AG20443 (cell line): ENCODE data around the gene CORIN.
"Not testable (repeated sequence)": the region's sequence is repeated elsewhere in the genome, so short reads cannot be mapped to it uniquely, and the experiment has no call there.

Source experiments
- DNase-seq: peaks from one replicate; pipeline ENCODE4 v3.0.0; 2012; ENCODE audit warnings: low spot score, mixed read lengths

Gene CORIN

DNA sequence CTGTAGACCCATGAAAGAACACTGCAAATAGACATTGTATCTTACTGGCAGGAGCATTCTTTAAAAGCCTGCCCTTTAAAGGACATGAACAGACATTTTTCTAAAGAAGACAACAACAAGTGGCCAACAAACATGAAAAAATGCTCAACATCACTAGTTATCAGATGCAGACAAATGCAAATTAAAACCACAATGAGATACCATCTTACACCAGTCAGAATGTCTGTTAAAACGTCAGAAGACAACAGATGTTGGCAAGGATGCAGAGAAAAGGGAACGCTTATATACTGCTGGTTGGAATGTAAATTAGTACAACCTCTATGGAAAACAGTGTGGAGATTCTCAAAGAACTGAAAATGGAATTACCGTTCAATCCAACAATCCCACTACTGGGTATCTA is 275.6 kb downstream of the CORIN start:
- DNase-seq: no peak

GRCh38 chr4:47561331-47561730 is 276.5 kb downstream of the CORIN start:
- no peak for DNase-seq

DNA sequence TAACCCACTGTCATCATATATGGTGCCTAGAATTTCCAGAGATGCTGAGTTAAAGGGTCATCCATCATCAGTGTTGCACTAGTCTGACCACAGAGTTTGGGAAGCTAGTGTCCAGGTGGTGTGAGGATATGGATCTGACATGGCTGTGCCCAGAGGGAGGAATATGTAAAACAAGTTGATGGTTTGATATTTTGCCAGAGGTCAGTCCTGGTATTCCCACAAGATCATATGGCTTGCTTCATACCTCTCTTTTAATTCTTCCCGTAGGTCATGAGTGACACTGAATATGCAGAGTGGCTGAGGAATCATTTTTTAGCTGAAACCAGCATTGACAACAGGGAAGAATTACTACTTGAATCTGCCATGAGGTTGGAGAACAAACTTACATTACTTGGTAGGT is 277.2 kb downstream of the CORIN start:
- no peak for DNase-seq

DNA sequence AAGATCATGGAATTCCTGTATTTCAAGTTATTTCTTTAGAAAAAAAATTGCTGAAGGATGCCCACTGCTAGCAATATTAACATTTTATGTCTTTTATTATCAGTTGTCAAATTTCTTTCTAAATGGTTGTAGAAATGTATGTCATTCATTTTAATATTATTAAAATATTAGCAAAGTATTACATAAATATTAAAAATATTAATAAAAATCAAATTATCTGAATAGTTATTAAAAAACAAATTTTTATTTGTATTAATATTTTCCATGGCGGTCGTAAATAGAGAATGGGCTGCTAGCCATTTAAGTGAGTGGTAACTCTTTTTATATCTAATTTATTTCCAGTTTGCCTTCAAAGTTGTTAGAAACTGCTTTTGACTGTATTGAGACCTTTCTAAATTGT is 280.6 kb downstream of the CORIN start:
- no peak for DNase-seq

GRCh38 chr4:47555920-47556319 is 281.9 kb downstream of the CORIN start:
- not testable (repeated sequence) for DNase-seq

GRCh38 chr4:47553329-47554125 is 284.3 kb downstream of the CORIN start:
- DNase-seq: no peak

GRCh38 chr4:47551682-47552081 is 286.2 kb downstream of the CORIN start:
- DNase-seq: peak; percentile 11

DNA sequence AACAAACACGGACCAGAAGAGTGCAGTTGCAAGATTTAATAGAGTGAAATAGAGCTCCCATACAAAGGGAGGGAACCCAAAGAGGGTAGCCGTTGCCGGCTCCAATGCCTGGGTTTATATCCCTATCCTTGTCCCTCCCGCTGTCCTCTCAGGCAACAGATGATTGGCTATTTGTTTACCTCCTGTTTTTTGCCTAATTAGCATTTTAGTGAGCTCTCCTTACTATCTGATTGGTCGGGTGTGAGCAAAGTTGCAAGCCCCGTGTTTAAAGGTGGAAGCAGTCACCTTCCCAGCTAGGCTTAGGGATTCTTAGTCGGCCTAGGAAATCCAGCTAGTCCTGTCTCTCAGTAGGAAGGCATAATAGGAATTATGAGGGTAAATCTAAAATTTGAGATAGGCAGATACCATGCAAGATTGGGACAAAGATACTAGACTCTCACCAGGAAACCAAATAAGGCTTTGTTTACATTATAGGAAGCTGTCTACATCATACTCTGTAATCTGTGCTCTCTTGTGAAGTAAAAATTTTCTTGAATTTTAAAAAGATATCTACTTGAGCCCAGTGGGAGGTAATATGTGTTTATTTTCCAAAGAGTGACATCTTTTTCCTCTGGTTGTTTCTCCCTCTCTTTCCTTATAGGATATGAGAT is 286.8 kb downstream of the CORIN start:
- DNase-seq: no peak

DNA sequence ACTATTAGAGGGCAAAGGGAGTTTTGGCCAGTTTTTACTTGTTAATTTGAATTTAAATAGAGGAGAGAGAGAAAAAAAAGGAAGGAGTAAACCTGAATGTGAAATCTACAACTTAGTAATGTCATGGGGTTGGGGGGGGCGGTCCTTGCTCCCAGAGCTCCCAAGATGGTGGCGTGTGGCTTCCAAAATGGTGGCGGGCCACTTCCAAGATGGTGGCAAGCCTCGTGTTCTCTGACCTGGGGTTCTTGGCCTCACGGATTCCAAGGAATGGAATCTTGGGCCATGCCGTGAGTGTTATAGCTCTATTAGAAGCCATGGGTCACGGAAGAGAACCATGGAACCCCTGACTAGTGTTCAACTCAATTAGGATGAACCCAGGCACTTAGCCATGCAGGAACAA is 287.5 kb downstream of the CORIN start:
- DNase-seq: not testable (repeated sequence)
